Activated CD4-positive, alpha-beta T cell treated with anti-CD3 and anti-CD28 coated beads, Interleukin-2, amount 50 U/mL, for 48 hours (primary cell): ENCODE measurements around the gene CEP63.

Experiments used
- DNase-seq, 2 experiments: peaks; one replicate each; pipeline ENCODE4 v3.0.0-alpha.2; 2020

CEP63 gene

DNA sequence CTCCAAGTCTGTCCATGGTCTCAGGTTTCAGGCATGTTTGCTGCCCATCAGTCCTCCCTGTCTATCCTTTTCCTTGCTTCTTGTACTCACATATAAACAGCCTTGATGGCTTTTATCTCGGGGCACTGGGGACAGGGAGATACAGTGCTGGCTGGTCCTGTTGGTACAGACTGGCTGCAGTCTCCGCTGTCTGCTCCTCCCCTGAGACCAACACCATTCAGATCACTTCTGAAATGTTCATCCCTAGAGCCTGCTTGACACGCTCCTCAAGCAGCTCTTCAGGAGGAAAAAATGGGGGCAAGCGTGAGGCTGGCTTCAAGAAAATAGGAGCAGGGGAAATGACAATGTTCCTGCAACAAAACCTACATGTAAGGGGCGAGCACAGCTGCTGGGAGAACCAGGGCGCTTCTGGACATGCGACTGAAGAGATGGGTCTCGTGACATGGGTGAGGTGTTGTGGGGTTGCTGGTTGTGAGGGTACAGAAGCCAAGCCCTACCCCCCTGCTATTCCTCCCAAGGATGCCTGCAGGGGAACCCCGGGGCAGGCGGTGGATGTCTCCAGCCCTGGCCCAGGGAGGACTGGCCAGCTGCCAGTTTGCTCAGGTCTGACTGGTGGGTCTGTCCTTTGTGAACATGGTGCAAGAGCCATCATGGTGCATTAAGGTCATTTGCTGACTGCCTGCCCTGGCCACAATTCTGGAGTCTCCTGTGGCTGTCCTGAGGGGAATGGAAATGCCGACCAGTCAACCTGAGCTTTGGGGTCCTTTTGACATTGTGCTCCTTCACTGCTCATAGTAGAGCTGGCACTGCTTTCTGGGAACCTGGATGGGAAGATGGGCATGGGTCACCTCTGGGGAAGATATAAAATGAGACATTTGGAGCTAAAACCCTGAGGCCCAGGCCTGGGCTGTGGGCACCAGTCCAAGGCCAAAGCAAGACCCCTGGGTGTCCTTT, 124.9 kb downstream of the CEP63 start:
- DNase-seq = no peak

DNA sequence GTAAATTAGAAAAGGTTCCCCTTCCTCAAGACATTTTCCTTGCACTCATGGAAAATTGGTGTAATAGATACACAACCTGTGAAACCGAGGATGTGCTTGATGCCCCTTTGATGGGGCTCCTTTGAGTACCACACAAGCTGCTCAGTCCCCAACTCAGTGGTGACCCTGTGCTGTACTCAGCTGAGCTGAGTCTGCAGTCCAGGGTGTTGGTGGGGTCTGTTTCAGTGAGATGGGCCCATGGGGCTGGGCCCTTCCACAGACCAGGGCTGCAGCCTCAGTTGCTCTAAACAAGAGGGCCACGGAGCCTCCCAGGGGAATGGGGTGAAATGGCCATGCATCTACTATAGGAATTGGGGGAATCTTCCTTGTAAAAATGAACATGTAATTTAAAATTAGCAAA, 125.7 kb downstream of the CEP63 start:
- DNase-seq = no peak

DNA sequence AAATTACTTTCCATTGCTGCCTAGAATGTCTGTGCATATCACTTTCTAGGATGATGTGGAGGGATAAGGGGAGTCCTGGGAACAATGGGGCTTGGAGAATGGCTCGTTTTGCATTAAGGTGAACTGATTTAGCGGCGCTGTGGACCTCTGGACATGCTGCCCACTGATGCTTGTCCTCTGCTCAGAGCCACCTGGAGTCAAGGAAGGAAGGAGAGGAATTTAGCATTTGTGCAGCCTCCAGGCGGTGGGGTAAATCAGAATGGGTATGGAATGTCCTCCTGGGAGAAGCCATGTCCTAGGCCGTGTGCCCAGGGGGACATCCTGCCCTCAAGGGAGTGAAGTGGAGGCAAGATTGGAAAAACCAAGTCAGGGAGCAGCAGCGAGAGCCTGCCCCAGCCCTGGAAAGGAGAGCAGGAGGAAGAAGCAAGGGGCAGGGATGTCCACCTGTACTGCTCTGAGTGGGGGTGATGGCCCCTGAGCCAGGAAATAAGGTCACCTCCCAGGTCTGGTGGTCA, 127.2 kb downstream of the CEP63 start:
- DNase-seq = no peak

DNA sequence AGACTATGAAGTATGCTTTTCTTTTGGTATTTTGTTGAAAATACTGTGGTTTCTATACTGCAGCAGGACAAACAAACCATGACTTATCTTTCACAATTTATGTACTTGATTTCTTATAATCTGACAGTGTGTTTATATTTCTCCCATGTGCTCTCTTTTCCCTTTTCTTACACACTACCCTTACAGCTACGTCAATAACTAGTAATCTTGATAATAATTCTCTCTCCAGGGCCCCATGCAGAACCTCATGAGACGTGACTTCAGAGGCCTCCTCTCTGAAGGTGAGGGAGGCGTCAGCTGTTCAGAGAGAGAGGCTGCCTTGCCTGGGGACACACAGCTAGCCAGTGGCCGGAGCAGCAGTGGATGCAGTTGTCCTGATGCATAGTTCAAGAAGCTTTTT, 129.1 kb downstream of the CEP63 start:
- DNase-seq = no peak

DNA sequence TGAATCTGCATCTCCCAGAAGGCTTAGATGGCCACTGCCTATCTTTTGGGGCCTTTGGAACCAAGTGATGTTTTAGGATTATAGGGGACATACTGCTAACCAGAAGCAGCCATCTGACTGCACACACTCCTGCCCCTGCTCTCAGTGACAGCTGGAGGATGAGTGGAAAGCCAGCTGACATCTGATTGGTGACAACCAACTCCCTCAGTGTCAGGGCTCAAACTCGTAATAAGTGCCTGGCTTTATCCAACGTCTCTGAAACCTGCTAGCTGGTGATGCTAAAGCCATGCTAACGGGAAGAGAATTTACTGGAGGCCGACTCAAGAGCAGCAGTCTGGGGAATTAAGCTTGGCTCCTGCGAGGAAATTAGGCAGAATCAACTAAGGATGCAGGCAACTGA, 129.9 kb downstream of the CEP63 start:
- no peak for DNase-seq

DNA sequence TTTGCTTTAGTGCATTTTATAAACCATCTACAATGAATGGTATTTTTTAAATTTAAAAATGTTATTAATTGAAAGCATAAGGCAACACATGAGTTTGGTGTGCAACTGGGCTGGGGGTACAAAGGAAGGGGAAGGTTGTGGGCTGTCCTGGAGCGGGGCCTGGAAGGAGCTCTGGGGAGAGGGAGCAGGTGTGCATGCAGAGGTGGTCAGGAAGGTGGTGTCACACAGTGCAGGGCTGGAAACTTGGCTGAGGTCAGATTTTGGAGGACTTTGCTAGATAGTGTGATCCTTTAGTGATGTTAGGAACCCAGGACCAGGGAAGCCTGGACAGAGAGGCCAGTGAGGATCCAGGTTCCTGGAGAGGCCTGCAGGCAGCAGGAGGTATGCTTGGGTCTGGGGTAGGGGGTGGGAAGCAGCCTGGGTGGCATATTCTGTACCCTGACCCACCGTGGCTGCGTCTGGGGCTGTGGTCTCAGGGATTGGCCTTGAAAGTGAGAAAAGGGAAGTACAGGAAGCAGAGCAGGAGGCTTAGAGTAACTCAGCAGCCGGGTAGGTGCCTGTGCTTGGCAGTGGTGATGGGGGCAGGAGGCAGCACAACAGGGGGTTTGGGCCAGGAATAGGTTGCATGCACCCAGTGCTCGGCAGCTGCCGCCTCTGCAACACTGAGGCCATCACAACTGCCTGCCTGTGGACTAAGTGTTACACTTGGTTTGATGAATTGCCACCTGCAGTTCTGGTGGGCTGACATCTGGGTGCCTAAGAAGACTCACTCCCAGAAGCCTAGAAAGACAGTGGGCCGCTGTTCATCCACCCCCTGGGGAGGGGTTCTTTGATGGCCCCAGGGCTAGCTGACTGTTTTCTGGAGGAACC, 132.0 kb downstream of the CEP63 start:
- no peak for DNase-seq

DNA sequence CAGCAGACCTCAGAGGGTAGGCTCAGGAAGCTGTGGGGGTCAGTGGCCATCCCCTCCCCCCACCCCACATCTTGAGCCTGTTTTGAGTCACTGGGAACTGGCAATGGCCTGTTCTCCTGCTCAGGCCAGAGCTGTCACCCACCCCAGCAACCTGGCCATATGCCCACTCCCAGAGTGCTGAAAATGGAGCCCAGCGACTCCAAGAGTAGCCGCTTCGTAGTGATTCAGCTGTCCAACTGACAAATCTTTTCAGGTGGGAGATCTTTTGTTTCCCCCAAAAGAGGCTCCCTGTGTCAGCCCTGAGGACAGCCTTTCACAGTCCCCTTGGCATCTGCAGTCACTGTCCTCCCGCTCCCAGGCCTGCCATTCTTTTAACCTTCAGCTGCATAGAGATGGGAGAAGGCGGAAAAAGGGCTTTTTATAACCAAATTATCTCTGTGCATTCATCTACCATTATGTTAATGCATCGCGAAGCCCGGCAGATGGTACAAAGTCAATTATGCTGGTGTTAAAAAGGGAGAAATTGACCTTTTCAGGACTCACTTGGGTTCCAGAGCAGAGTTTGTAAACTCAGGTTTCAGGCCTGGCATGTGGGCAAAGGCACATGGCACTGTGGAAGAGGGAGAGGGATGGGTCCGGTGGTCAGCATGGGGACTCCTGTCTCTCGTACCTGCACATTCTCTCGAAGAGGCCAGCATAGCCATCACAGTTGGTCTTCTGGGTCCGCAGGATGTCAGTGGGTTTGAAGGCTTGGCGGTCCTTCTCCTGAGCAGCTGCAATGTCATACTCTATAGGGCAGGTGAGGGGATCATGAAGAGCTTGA, 132.8 kb downstream of the CEP63 start:
- no peak for DNase-seq

DNA sequence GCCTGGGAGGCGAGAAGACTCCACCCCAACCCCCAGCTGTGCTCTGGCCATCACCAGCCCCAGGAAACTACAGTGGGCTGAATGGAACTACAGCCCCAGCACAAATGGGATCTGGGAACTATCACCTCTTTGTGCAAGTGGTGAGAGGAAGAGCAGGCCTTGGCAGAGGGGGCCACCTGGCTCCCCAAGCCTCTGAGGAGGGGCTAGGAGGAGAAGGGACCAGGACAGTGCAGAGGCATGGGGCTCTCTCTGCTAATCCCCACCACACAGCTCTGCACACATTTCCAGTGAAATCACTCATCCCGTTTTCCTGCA, 133.4 kb downstream of the CEP63 start:
- DNase-seq = no peak

DNA sequence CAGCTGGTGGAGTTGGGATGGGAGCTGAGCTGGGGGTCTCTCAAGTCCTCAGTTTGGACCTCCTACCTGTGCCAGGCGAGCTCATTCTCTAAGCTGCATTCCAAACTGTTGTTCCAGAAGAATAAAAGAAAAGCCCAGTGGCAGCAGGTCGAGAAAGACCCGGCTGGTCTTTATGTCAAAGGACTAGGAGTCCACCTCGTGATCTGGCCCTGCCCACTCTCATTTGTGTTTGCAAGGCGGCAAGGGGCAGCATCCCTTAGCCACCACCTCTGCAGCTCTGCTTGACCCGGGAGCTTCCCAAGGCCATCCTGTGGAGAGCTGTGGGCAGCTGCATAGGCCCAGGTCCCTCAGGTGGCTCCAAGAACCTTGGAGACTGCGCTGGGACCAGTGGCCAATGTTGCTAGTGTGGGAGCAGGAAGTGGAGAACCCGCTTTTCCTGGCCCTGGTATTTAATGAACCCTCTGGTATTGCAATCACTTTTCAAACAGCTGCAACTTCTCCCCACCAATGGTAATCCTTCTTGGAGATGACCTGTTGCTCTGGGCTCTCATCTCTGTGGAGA, 134.1 kb downstream of the CEP63 start:
- DNase-seq = no peak

DNA sequence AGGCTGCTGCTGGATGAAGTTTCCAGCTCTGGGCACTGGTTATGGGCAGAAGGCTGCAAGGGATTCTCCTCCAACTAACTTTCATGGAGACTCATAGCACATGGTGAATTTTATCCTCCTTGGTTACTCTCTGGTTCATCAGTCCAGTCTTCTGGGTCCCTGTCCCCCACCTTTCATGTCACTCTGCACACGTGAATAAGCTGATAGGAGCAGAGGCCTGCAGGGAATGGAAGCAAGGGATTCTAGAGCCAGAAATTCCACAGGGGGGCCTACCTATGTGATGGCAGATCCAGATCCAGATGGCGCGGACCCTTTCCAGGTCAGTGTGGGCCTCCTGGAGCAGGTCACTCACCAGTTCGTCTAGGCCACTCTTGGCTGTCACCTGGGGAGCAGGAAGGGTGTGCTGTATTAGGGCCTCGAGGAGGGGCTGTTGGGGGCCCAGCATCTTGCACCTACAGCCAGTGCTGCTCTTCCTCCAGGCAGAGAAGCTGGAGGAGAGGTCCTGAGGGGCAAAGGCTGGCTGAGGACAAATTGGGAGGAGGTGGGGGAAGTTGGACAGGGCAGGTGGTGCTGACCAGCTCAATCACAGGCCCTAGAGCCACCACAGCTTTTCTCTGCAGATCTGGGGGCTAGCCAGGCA, 134.7 kb downstream of the CEP63 start:
- DNase-seq = no peak

DNA sequence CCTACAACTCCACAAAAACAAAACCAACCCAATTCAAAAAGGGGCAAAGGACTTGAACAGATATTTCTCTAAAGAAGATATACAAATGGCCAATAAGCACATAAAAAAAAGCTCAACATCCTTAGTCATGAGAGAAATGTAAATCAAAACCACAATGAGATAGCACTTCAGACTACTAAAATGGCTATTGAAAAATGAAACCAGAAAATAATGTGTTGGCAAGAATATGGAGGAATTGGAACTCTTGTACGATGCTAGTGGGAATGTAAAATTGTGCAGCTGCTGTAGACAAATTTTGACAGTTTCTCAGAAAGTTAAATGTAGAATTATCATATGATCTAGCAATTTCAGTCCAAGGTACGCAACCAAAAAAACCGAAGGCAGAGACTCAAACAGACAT, 136.0 kb downstream of the CEP63 start:
- no peak for DNase-seq

DNA sequence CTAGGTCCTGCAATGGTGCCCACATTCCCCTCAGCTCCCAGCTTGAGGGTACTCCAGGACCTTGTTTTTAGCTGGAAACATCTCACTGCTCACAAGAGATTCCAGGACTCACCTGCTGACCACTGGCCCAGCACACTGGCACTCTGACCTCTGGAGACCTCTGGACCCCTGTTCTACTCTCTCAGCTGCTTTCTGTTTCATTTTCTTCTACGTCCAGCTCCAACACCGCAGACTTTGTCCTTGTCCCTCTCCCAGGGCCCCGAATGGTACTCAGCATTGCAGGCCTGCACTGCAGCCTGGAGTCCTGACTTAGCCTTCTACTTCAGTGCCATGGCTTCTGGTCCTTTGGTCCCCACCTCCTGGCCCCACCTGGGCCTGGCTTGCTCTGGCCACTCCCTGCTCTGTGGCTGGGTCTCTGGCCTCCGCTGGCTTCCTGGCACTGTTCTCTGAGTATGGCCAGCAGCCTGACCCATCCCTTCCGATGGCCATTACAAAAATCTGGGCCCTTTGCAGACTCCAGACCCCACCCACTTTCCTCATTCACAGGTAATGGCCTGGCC, 137.0 kb downstream of the CEP63 start:
- DNase-seq = no peak

DNA sequence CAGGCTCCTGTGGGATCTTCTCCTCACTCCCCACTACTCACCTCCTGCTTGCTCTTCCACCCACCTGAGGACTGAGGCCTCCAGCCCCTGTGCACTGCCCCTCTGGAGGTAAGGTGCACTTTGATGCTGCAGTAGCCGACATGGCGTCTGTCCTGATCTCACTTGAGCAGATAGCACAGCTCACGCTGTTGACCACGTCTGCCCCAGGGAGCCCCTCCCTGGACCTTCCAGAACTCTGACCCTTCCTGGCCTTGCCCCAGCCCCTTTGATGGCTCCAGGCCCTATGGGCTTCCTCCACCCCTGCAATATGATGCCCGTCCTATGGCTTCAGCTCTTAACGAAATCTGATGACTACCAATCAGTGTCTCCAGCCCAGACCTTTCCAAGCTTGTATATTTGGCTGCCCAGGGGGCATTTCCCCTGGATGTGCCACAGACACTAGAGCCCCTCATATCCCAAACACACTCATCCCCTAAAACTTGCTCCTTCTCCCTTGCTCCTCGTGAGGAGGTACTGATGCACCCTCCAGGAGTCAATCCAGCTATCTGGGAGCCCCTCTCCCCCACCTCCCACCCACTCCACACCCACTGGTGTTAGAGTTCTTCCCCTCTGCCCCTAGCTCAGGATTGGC, 137.9 kb downstream of the CEP63 start:
- DNase-seq = no peak
